Activated gamma-delta T cell treated with anti-CD3 and anti-CD28 coated beads, Interleukin-2, amount 50 U/mL, for 16 hours (primary cell): ENCODE data around the gene GTF2A2.
"Not testable (repeated sequence)": the region's sequence is repeated elsewhere in the genome, so short reads cannot be mapped to it uniquely, and the experiment has no call there.

ENCODE experiments used
- DNase-seq: peaks from one replicate; pipeline ENCODE4 v3.0.0-alpha.2; 2020; ENCODE audit warnings: low read depth

GTF2A2 gene, protein sequence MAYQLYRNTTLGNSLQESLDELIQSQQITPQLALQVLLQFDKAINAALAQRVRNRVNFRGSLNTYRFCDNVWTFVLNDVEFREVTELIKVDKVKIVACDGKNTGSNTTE

DNA sequence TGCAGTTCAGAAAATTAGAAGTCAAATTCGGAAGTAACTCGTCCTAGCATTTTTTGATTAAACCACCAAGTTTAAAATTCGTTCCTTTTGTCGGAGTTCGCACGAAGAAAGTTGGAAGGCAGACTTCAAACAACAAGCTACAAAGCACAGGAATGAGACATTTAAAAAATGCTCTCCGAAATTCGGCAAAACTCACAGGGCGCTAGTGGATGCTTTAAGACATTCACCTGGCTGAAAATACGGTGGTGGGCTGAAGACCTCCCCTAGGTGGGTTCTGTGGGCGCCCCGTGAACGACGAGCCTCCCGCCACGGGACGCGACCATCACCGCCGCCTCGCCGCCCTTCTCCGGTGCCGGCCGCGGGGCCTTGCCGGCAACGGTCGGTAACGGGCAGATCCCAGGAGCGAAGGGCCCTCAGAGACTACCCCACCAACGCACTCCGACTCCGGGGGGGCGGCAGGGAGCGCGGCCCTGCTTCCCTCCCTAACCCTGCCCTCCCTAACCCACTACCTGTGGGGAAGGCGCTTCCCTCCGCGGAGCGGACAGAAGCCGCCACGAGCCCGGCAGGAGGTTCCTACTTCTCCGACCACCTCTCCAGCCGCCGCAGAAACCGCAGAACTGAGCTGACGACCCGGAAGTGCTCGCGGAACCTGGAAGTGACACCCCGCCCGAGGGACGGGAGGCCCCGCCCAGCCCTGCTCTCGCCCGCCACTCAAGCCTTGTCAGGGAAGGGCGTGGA lies at the start of gene GTF2A2:
GTF2A2 (minus strand) TSS at position 619 of the 738 bp plus-strand sequence. CDS start 5,238 bp downstream, outside the sequence.
- peak; percentile 88 for DNase-seq

DNA sequence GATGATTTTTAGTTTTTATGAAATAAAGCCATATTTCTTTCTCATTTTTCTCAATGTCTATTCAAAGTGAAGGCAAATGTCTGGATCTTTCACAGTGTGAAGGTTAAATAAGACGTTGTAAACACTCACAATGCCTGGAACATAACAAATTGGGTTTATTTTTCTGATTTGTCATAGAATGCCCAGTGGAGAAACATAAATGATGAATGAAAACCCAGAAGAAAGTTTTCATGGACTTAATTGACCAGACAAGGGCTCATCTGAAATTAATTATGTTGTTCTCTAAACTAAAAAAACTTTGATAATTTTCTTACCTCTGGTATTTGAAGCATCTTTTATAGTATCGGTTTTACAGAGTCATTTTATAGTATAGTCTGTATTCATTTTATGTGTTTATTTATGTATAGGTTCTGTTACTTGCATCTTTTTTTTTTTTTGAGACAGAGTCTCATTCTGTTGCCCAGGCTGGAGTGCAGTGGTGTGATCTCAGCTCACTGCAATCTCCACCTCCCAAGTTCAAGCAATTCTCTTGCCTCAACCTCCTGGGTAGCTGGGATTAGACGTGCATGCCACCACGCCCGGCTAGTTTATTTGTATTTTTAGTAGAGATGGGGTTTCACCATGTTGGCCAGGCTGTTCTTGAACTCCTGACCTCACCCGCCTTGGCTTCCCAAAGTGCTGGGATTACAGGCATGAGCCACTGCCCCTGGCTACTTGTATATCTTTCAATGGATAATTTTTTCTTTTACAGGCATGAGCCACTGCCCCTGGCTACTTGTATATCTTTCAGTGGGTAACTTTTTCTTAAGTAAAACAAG lies 46.9 kb upstream of the GTF2A2 start:
- DNase-seq: no peak

DNA sequence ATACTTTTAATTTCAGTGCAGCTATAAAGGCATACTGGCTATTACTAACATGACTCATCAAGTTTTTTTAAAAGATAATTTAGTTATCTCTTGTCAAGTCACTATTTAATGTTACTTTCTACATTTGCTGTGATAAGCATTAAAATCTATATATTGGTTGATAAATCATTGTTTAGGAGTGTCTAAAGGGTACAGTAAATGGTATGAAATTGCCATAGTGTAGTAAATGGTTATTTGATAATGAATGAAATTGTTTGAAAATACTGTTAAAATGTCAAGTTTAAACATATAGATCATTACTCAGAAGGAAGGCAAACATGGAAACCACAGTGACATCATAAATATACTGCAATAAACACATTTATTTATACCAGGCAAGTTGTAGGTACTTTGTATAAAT lies 45.0 kb upstream of the GTF2A2 start:
- DNase-seq: no peak

DNA sequence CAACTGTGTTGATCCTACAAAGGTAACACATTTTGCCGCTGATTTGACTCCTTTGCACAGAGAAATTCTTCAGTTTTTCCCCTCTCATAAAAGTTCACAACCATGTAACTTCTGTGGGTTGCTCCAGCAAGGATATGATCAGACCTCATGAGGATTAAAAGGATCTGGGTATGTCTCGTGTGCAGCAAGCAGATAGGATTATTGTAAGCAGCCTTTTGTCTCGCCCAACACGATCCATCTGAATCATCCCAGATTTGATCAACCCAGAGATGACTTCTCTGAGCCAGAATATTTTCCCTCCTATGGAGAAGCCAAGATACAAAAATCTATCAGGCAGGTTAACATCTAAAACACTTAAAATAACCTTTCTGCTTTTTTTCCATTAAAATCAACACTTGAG lies 44.6 kb upstream of the GTF2A2 start:
- no peak for DNase-seq

DNA sequence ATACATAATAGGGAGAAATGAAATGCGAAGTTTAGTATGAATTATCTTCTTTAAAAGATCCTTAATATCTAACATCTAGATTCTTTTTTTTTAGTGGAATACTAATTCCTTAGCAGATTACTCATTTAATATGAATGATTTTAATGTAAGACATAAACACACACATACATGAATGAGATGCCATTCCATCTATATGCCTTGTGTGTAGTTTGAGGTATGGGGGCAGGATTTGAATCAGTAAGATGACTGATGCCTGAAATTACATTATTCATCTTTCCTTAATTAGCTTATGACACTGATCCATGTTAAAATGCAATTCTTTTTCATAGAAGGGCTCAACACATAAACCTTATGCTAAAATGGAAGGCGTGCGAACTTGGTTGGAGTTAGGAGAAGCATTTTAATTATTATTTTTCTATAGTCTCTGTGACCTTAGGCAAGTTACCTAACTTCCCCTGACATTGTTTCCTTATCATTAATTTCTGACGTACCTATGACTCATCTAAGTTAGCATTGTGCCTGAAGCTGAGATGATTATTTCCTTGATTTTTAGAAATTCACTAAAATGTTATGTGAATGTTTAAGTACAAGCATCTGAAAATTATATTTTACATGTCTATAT lies 42.6 kb upstream of the GTF2A2 start:
- DNase-seq: no peak

DNA sequence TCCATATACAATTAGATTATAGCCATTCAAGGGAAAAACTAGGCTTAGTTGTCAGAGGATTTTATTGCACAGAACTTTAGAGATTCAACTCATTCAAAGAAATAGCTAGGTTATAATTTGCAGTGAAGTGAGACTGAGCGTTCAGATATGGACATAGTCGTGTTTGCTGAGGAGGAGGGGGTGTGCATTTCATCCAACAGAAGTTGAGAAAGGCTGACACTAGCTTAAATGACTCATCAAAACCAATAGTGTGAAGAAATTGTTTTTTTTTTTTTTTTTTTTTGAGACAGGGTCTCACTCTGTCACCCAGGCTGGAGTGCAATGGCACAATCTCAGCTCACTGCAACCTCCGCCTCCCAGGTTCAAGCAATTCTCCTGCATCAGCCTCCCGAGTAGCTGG lies 40.8 kb upstream of the GTF2A2 start:
- not testable (repeated sequence) for DNase-seq

DNA sequence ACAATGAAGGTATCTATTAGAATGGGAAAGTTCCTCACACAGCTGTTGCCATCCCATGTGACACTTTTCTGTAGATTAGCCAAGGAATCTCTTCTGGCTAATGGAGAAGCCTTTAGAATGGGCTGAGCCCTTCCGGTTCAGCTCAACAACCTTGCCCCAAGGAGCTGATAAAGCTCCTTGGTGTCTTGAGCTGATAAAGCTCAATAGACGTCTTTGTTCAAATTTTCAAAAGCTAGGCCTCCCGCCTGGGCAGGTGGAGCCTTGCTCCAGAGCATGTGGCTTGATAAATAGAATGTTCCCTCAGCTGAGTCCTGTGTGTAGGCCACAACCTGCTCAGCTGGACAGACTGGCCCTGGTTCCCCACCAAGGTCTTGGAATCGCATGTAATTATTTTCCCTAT lies 39.0 kb upstream of the GTF2A2 start:
- no peak for DNase-seq

DNA sequence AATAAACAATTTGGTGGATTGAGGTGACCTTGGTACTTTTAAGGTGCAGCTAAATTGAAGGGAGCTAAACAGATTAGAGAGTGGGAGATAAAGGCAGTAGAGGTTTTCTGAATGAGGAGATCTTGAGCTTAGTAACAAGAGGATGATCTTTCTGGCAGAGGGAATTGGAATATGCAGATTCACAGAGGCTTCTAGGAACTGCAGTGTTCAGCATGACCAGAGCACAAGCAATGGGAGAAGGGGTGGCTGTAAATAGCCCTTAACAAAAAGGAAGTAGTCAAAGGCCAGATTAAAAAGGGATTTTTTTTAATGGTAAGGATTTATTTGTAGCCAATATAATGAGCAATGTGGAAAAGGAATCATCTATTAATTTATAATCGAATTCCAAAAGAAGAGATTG lies 37.5 kb upstream of the GTF2A2 start:
- no peak for DNase-seq

DNA sequence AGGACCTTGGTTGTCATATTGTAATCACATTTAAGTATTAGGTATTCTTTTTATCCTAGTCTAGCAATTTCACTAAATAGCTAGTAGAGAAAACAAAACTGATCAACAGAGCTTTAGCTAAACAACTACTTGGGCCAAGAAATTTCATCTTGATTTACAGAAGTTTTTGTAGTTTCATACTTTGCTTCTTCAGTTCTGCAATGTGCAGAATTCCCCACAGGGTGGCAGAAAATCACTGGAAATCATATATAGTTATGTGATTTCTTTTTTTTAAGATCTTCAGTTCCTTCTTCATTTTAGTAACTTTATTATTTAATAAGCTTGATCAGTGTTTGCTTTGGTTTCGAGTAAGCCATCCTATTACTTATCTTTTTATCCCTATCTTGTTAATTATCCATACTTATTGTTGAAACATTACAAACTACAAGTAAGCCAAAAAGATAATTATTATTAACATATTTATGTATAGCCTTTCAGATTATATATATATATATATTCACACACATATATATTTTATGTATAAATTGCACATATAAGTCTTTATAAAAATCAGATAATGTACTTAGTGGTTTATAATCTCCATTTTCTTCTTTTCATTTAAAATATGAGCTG lies 34.0 kb upstream of the GTF2A2 start:
- DNase-seq: peak; percentile 25

DNA sequence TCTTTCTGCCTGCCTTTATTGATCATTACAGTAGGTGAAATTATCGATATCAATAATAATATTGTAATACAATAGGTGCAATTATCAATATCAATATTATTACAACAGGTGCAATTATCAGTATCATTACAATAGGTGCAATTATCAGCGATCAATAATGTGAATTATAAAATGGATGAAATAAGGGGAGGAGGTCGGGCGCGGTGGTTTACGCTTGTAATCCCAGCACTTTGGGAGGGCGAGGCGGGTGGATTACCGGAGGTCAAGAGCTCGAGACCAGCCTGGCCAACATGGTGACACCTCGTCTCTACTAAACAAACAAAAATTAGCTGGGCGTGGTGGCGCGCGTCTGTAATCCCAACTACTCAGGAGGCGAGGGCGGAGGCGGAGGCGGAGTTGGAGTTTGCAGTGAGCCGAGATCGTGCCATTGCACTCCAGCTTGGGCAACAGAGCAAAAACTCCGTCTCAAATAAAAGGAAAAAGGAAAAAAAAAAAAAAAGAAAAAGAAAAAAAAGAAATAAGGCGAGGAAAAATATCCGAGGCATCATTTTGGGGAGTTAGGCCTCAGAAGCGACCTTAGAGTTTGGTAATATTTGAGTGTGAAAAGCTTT lies 32.4 kb upstream of the GTF2A2 start:
- peak; percentile 22 for DNase-seq

DNA sequence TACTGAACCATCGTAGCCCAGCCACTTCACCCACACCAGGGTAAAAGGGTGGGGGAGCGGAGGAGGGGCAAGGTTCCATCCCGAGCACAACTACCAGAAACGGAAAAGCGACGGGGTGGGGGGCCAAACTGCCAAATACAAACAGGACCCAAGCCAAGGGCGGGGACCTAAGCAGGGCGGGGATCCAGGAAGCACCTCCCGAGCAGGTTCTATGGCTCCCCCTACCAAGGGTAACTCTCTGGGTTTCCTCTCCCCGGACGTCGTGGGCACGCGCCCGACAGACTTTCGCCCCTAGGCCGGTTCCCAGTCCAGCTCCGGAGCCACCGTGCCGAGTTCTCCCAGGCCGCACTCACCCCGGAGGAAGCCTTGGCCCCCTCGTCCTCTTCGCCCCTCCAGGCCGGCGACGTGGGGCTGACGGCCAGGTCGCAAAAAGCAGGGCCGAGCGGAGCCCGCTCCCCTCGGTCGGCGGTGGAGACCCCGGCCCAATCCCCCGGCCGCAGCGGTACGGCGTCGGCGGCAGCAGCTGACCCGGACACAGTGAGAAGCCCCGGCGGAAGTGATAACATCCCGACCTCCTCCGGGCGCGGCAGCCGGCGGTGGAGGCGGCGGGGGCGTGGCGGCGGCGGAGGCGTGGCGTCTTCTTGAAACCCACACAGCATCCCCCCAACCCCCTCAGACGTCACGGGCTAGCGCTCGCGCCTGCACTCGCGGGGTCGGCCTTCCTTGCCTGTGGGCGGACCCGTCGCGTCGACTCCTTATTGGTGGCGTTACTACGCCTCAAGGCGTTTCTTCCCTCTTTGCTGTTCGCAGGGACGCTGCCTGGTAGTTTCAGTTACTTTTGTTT lies 31.7 kb upstream of the GTF2A2 start, which contains the start of gene BNIP2:
BNIP2 (minus strand) TSS at position 539 of the 844 bp plus-strand sequence. CDS start 6,863 bp downstream, outside the sequence.
- peak; percentile 96 for DNase-seq

DNA sequence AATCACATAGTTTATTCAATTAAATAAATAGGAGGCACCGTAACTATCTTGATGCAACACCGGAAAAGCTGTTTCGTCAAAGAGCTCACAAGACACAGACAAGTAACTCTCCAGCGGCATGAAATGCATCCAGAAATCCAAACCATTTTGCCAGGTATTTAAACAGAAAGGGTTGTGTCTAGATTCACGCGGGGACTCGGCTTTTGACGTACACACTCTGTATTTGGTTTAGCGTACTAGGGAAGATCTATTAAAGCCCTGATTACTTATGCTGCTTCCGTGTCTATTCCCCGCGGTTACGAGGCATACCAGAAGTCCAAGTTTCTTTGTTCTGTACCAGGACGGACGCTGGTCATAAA lies 31.1 kb upstream of the GTF2A2 start:
- no peak for DNase-seq

DNA sequence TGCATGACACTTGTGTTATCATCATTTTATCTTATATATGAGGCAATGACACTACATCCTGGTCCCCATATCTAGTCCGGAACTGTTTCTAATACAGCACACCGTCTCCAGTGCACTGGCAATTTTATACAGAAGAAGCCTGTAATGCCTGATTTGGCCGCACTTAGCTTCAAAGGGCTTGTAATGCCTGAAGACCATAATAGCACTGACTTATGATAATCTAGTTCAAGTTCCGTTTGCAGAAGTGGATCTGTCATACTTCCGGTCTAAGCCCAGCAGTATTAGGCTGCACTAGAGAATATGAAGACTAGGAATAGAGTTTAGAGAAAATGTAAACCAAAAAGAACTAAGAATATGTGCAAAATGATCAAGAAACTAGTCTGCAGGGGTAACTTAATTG lies 30.5 kb upstream of the GTF2A2 start:
- no peak for DNase-seq

DNA sequence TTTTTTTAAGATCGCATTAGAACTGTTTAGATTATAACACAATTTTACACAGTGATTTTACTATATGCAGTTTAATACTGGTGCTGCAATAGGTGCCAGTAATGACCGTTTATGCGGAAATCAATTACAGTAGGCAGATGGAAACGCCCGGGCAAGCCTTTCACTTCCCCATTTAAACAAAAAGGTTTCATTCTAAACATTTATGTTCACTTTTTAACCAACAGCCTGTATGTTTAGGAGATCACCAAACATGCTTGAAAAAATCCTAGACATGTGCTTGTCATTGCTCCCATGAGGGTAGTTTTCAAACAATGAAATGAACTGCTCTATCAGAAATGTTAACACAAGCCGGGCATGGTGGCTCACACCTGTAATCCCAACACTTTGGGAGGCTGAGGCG lies 29.1 kb upstream of the GTF2A2 start:
- no peak for DNase-seq

DNA sequence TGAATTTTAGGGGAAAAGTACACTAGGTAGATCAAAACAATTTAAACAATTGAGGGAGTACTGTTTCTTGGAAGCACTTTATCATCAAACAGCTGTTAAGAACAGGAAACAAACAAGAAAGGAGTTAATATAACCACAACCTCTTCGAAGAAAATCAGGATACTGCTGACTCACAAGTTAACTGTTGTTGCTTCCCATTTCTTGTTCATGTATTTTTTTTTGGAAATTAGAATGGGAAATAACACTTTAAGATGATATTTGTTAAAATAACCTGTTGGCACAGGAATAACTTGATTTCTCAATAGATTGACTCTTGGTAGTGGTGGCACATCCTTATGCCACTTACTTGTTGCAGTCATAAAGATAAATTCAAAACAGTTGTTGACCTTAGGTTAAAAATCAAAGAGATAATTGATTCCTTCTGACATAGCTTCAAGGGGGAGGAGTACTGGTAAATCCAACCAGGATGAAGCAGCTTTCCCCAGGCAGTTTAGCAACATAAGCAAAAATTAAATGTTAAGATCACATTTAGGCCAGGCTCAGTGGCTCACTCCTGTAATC lies 28.5 kb upstream of the GTF2A2 start:
- DNase-seq: no peak

DNA sequence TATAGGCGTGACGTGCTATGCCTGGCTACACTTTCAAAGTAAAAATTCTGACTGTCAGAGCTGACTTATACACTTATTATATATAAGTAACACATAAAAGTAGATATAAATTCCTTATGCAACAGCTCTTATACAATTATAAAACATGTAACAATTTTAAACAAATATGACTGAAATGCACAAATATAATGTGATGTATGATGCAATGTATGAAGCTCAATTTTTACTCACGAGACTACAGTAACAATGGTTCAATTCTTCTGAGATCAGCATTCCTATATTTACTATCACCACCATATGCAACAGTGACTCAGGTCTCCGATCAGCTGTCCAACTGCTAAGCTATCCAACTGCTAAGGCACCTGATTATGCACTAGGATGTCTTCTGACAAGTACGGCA lies 23.6 kb upstream of the GTF2A2 start:
- DNase-seq: no peak

DNA sequence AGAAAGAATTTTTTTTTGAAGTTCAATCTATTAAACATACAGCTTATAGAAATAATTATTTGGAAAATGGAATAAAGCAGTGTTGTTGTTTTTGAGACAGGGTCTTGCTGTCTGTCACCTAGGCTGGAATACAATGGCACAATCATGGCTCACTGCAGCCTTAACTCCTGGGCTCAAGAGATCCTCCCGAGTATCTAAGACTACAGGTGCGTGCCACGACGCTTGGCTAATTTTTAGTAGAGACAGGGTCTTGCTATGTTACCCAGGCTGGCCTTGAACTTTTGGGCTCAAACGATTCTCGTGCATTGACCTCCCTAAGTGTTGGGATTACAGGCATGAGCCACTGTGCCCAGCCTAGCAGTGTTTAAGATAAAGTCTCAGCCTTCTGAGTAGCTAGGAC lies 23.0 kb upstream of the GTF2A2 start:
- no peak for DNase-seq

DNA sequence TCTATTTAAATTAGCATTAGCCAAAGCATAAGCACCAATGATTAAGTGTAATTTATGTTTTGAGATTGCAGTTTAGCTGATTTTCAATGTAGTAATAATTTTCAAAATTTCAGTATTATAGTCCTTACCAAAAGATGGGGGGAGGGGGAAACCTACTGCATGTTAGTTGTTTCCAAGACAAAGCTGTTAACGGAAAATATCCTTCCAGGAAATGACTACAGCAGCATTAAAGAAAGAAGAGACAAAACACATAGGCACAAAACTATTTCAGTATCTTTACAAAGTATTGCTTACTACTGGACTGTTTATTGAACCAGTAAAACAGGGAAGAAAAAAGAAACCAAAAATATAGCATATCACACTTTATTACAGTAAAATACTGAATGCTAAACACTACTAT lies 21.3 kb upstream of the GTF2A2 start:
- no peak for DNase-seq

DNA sequence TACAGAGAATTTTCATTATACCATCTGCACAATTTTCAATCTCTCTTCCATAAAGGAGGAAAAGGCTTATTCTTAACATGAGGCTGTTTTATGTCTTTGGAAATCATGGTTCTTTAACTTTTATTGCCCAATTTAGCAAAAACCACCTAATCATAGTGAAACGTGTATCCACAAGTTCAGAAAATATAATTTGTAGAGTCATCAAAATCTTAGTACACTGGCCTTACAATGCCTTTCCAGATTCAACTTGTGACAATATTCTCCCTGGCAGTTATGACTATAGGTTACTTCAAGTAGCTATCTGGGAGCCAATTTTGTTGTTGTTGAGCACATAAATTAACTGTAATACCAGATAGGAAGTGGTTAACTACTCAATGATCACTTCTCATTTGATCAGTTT lies 20.9 kb upstream of the GTF2A2 start:
- DNase-seq: no peak

DNA sequence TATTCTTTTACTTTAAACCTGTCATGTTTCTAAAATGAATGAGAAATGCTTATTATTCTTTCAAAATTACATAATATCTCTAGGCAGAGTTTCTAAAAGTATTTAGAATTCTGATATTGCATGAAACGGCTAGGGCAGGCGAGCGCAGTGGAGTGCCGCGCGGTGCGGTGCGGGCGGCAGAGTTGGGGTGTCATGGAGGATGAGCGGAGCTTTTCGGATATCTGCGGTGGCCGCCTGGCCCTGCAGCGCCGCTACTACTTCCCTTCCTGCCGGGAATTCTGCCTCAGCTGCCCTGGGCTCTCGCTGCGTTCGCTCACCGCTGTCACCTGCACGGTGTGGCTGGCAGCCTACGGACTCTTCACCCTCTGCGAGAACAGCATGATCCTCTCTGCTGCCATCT lies 19.2 kb upstream of the GTF2A2 start:
- DNase-seq: no peak
